Measurements from ENCODE around the gene LPAR3. TPM values are rescaled to one million over a fixed set of nuclear protein-coding genes. Genes with fewer than 3 reads are reported as not detected.

LPAR3 gene
- total and polyA plus RNA-seq, 12 donors, result 4.7 to 17.3 (median 10.7) TPM

DNA sequence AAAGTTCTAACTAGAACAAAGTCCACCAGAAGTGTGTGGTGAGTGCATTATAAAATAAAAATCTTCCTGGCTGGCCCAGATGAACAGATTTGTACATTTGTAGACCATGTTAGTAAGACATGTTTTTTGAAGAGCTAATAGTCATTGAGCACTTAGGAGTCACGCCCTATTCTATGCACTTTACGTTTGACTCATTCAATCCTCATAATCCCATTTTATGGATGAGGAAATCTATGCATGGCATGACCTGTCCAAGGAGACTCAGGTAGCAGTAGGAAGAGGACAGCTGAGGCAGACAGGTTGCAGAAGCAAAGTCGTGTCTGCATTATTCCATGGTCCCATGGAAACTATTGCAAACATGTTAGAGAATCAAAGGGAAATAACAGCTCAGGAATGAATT is 30.3 kb upstream of the LPAR3 start:
- Histone ChIP-seq H3K9me3 (no peaks in the 10 kb centered on the region), H3K36me3 (no peaks in the 10 kb centered on the region), H3K27ac (no peak overlapping the region), H3K27me3 (peaks cover 0 to 6% (median 0%) of the 10 kb centered on the region in 7 donors), H3K4me3 (no peak overlapping the region), H3K4me1 (no peaks in the 10 kb centered on the region)
- ATAC-seq (no peak), DNase-seq (no peak)
- intact Hi-C loops (cut with DNase I), result no loop called here
- 87 to 89% methylated on average over 3 of the region's 3 CpGs for WGBS, 2 donors
- TF ChIP-seq, protein P1, sequence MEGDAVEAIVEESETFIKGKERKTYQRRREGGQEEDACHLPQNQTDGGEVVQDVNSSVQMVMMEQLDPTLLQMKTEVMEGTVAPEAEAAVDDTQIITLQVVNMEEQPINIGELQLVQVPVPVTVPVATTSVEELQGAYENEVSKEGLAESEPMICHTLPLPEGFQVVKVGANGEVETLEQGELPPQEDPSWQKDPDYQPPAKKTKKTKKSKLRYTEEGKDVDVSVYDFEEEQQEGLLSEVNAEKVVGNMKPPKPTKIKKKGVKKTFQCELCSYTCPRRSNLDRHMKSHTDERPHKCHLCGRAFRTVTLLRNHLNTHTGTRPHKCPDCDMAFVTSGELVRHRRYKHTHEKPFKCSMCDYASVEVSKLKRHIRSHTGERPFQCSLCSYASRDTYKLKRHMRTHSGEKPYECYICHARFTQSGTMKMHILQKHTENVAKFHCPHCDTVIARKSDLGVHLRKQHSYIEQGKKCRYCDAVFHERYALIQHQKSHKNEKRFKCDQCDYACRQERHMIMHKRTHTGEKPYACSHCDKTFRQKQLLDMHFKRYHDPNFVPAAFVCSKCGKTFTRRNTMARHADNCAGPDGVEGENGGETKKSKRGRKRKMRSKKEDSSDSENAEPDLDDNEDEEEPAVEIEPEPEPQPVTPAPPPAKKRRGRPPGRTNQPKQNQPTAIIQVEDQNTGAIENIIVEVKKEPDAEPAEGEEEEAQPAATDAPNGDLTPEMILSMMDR (IDR thresholded peaks at IDR 0.05), result no peak

GRCh38 chr1:84920159-84920558 is 27.2 kb upstream of the LPAR3 start:
- no peaks in the 10 kb centered on the region for H3K9me3 ChIP-seq
- TF ChIP-seq, protein P1 (IDR thresholded peaks at IDR 0.05), result no peak
- no peaks in the 10 kb centered on the region for H3K36me3 ChIP-seq
- H3K27ac ChIP-seq, result no peak overlapping the region
- no peak overlapping the region for H3K4me3 ChIP-seq
- H3K27me3 ChIP-seq, result no peaks in the 10 kb centered on the region
- DNase-seq (no peak), ATAC-seq (no peak)
- intact Hi-C loops (cut with DNase I), result no loop called here
- WGBS, 2 donors, result 96 to 98% methylated on average over 1 of the region's 1 CpG
- H3K4me1 ChIP-seq, result no peaks in the 10 kb centered on the region

DNA sequence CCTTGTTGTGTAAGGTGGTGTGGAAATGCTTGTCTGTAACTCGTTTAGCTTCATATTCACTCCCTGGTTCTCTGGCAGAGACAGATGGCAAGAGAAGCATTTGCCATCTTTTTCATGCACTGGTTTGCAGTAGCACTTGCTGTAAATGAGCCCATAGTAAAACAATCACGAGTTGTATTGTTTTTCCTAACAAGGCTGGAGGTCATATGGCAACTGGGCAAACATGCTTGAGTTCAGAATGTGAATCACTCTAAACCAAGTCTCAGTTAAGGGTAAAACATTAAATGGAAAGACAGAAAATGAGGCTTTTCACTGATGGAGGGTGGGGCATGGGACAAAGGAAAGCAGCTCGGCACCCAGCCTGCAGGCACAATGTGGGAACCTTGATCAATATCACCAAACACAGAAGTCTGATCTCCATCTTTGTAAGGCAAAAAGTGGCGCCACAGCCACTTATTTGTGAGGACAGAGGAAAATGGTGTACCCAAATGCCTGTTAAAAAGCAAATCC is 26.5 kb upstream of the LPAR3 start:
- Histone ChIP-seq H3K27me3 (no peaks in the 10 kb centered on the region), H3K4me1 (no peaks in the 10 kb centered on the region), H3K27ac (no peak overlapping the region), H3K36me3 (no peaks in the 10 kb centered on the region), H3K4me3 (no peak overlapping the region), H3K9me3 (no peaks in the 10 kb centered on the region)
- intact Hi-C loops (cut with DNase I), result no loop called here
- TF ChIP-seq, protein P1 (IDR thresholded peaks at IDR 0.05), result no peak
- ATAC-seq (no peak), DNase-seq (no peak)
- 60 to 62% methylated on average over 4 of the region's 4 CpGs for WGBS, 2 donors

DNA sequence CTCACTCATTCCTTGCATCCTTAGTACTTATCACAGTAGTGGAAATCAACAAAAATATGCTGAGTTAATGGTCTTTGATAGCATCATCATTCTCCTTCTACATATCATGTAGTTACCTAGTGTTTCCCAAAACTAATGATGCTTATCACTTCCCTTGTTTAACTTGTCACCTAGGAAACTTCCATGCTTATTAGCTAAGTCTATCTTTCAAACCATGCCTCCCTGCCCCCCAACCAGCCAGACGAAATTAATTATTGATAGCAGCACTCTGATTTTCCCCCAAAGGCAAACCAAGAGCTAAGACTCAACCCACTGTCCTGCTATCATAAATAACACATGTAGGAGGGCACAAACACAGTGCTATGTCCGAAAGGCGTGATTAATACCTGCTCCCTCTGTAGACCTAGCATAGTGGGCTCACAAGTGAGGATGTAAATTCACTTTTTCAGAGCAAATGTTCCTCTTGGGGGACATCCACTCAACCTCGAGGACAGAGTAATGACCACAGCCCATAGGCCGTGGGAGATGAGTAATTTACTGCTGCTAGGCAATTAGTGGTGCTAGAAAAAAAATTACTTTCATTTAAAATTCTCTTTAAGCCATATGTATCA is 25.8 kb upstream of the LPAR3 start:
- no peak for ATAC-seq
- DNase-seq, result no peak
- H3K4me3 ChIP-seq, result no peak overlapping the region
- no peak overlapping the region for H3K27ac ChIP-seq
- WGBS, 2 donors, result 78 to 79% methylated on average over 5 of the region's 5 CpGs
- H3K36me3 ChIP-seq, result no peaks in the 10 kb centered on the region
- H3K4me1 ChIP-seq, result peaks cover 0 to 2% (median 0%) of the 10 kb centered on the region in 9 donors
- TF ChIP-seq, protein P1 (IDR thresholded peaks at IDR 0.05), result no peak
- no peaks in the 10 kb centered on the region for H3K27me3 ChIP-seq
- H3K9me3 ChIP-seq, result no peaks in the 10 kb centered on the region
- intact Hi-C loops (cut with DNase I), result no loop called here
